Measurements from ENCODE around the gene OR4B1. TPM values are rescaled to one million over a fixed set of nuclear protein-coding genes. Genes with fewer than 3 reads are reported as not detected.

OR4B1 gene
- total and polyA plus RNA-seq, 2 experiments from 2014 or later, result not detected

GRCh38 chr11:48169717-48170116, 46.9 kb upstream of the OR4B1 start:
- Histone ChIP-seq H3K4me3 (no peak overlapping the region), H3K4me2 (no peak overlapping the region), H2AFZ (no peak overlapping the region), H3K4me1 (ENCODE audit: insufficient read depth) (no peaks in the 10 kb centered on the region), H3K27ac (ENCODE audit: low read depth) (no peak overlapping the region), H3K27me3 (ENCODE audit: insufficient read depth) (no peaks in the 10 kb centered on the region), H3F3A (replicated peaks; ENCODE audit: low read depth) (no peaks in the 10 kb centered on the region), H4K20me1 (replicated peaks; ENCODE audit: insufficient read depth) (peaks cover 4% of the 10 kb centered on the region; the same call in 1 of the 2 replicates), H3K79me2 (replicated peaks; ENCODE audit: insufficient read depth) (no peaks in the 10 kb centered on the region), H3K36me3 (ENCODE audit: insufficient read depth) (no peaks in the 10 kb centered on the region), H3K9me2 (ENCODE audit: insufficient read depth) (no peaks in the 10 kb centered on the region)
- DNase-seq (ENCODE audit: low spot score), result no peak
- Mint-ChIP-seq H3K36me3 (ENCODE audit: low read depth) (peaks cover 5% of the 10 kb centered on the region; the same call in 2 of the 3 replicates), H3K27me3 (ENCODE audit: insufficient read depth, low read depth, poor library complexity) (peaks cover 12% of the 10 kb centered on the region), H3K4me3 (no peak overlapping the region), H3K9me3 (0 out of 3 replicates have a peak, but pooled peaks cover 2% of the 10 kb centered on the region), H3K27ac (no peak overlapping the region), H3K4me1 (0 out of 3 replicates have a peak, but pooled peaks cover 3% of the 10 kb centered on the region)
- TF ChIP-seq ZNF331 (CRISPR knock-in tag; IDR thresholded peaks at IDR 0.05; ENCODE audit: low read depth) (no peak), ZNF114 (CRISPR knock-in tag; IDR thresholded peaks at IDR 0.05) (no peak), ETS1 (IDR thresholded peaks at IDR 0.05) (no peak), REST (IDR thresholded peaks at IDR 0.05; ENCODE audit: unreplicated experiment) (no peak), POLR2AphosphoS5 (IDR thresholded peaks at IDR 0.05; ENCODE audit: low read depth) (no peak), EZH2phosphoT487 (IDR thresholded peaks at IDR 0.05; ENCODE audit: unreplicated experiment) (no peak), STAT1 (IDR thresholded peaks at IDR 0.05; ENCODE audit: unreplicated experiment) (no peak), EZH2 (IDR thresholded peaks at IDR 0.05; ENCODE audit: low read depth, unreplicated experiment) (no peak), NANOG (IDR thresholded peaks at IDR 0.05; ENCODE audit: borderline replicate concordance) (no peak), CREB1 (CRISPR knock-in tag; IDR thresholded peaks at IDR 0.05; ENCODE audit: low read depth) (no peak), JUNB (IDR thresholded peaks at IDR 0.05; ENCODE audit: unreplicated experiment) (no peak)
- TF ChIP-seq, protein P1, sequence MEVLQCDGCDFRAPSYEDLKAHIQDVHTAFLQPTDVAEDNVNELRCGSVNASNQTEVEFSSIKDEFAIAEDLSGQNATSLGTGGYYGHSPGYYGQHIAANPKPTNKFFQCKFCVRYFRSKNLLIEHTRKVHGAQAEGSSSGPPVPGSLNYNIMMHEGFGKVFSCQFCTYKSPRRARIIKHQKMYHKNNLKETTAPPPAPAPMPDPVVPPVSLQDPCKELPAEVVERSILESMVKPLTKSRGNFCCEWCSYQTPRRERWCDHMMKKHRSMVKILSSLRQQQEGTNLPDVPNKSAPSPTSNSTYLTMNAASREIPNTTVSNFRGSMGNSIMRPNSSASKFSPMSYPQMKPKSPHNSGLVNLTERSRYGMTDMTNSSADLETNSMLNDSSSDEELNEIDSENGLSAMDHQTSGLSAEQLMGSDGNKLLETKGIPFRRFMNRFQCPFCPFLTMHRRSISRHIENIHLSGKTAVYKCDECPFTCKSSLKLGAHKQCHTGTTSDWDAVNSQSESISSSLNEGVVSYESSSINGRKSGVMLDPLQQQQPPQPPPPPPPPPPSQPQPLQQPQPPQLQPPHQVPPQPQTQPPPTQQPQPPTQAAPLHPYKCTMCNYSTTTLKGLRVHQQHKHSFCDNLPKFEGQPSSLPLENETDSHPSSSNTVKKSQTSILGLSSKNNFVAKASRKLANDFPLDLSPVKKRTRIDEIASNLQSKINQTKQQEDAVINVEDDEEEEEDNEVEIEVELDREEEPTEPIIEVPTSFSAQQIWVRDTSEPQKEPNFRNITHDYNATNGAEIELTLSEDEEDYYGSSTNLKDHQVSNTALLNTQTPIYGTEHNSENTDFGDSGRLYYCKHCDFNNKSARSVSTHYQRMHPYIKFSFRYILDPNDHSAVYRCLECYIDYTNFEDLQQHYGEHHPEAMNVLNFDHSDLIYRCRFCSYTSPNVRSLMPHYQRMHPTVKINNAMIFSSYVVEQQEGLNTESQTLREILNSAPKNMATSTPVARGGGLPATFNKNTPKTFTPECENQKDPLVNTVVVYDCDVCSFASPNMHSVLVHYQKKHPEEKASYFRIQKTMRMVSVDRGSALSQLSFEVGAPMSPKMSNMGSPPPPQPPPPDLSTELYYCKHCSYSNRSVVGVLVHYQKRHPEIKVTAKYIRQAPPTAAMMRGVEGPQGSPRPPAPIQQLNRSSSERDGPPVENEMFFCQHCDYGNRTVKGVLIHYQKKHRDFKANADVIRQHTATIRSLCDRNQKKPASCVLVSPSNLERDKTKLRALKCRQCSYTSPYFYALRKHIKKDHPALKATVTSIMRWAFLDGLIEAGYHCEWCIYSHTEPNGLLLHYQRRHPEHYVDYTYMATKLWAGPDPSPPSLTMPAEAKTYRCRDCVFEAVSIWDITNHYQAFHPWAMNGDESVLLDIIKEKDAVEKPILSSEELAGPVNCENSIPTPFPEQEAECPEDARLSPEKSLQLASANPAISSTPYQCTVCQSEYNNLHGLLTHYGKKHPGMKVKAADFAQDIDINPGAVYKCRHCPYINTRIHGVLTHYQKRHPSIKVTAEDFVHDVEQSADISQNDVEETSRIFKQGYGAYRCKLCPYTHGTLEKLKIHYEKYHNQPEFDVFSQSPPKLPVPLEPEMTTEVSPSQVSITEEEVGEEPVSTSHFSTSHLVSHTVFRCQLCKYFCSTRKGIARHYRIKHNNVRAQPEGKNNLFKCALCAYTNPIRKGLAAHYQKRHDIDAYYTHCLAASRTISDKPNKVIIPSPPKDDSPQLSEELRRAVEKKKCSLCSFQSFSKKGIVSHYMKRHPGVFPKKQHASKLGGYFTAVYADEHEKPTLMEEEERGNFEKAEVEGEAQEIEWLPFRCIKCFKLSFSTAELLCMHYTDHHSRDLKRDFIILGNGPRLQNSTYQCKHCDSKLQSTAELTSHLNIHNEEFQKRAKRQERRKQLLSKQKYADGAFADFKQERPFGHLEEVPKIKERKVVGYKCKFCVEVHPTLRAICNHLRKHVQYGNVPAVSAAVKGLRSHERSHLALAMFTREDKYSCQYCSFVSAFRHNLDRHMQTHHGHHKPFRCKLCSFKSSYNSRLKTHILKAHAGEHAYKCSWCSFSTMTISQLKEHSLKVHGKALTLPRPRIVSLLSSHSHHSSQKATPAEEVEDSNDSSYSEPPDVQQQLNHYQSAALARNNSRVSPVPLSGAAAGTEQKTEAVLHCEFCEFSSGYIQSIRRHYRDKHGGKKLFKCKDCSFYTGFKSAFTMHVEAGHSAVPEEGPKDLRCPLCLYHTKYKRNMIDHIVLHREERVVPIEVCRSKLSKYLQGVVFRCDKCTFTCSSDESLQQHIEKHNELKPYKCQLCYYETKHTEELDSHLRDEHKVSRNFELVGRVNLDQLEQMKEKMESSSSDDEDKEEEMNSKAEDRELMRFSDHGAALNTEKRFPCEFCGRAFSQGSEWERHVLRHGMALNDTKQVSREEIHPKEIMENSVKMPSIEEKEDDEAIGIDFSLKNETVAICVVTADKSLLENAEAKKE (CRISPR knock-in tag; IDR thresholded peaks at IDR 0.05), result no peak
- TF ChIP-seq, protein P2, sequence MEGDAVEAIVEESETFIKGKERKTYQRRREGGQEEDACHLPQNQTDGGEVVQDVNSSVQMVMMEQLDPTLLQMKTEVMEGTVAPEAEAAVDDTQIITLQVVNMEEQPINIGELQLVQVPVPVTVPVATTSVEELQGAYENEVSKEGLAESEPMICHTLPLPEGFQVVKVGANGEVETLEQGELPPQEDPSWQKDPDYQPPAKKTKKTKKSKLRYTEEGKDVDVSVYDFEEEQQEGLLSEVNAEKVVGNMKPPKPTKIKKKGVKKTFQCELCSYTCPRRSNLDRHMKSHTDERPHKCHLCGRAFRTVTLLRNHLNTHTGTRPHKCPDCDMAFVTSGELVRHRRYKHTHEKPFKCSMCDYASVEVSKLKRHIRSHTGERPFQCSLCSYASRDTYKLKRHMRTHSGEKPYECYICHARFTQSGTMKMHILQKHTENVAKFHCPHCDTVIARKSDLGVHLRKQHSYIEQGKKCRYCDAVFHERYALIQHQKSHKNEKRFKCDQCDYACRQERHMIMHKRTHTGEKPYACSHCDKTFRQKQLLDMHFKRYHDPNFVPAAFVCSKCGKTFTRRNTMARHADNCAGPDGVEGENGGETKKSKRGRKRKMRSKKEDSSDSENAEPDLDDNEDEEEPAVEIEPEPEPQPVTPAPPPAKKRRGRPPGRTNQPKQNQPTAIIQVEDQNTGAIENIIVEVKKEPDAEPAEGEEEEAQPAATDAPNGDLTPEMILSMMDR (conservative IDR thresholded peaks at IDR 0.05; ENCODE audit: low read depth in 2 of 2), result no peak
- ATAC-seq, result no peak
